ENCODE data around the gene PLSCR4. TPM values are rescaled to one million over a fixed set of nuclear protein-coding genes. Genes with fewer than 3 reads are reported as not detected.

The PLSCR4 gene
- polyA plus RNA-seq, 1 donor, result 13.1 TPM

DNA sequence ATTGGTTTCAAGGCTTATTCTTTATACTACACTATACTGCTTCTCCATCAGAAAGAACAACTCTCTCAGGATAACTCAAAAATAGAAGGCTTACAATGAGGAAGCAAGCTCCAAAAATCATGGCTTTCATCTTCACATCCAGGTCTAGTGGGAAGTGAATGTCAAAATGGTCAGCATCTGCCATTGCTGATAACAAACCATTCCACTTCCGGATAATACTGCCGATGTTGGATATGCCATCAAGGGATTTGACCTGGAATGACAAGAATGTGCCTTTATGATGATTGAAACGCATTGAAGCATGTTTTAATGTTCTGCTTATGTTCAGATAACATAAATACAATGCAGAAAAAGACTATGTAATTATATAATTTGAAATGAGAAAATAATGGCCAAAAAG is 55.9 kb downstream of the PLSCR4 start:
- DNase-seq (ENCODE audit: low read depth), result no peak

DNA sequence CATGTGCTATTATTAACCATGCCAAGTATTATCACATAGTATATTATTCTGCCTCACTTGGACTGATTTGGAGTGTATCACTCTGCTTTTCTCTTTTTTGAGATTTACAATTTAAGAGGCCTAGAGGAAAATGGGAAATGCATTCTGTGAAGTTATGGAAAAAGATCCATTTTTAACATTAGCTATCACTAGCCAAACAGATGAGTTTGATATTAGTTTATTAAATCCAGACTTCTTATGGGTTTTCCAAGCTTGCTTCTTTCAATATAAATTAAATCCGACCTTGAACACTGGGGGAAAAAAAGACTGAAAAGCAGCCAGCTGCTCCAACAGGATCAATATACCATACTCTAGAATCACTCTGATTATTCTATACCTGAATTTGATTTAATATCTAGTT is 59.9 kb downstream of the PLSCR4 start:
- no peak for DNase-seq (ENCODE audit: low read depth)

DNA sequence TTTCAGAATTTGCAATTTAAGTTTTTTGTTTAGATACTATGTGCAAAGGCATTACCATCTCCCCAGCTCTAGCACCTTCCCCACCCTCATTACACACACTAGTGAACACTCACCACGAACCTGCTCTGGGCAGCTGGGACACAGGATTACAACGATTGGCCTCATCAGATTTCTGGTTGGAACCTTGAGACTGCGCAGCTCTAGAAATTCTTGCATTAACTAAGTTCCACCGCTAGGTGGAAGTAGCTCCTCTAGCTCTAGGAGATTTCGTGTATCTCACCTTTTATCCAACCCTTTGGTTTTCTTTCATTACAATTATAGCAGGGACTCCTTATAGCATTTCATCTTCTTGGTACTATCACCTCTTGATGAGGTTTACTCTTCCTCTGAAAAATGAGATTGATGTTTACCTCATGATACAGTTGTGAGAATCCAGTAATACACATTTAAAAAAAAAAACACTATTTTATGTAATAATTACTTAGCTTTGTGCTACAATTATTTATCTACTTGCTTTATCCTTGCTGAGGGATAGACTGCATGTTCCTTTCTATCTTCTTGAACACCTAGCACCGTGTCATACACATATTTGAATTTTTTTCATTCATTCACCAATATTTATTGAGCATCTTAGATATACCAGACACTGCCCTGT is 61.3 kb downstream of the PLSCR4 start:
- DNase-seq (ENCODE audit: low read depth), result no peak

DNA sequence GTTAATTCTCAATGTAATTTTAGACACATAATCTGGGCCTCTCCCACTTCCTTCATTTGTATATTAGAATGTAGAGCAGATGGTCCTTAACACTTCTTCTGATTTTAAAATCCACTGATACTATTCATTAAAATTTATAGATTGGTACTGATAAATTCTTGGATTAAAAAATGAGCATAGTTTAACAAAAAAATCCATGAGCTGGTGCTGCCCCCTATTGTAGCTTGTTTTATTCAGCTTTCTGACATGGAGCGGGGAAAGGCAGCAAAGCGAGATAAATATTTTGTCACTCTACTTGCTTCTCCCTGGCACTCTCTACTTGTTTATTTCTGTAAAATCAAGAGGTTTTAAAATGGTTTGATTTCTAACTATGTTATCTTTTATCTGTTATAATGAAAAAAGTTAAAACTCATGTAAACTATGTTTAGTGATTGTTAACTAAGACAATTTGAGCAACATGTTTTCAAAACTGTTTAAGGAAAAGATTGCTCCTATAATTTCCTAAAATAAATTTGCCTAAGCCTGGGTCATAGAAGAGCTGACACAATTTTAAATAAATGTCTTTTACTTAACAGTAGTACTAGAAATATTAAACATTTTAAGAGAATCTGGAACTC is 63.5 kb downstream of the PLSCR4 start:
- no peak for DNase-seq (ENCODE audit: low read depth)

DNA sequence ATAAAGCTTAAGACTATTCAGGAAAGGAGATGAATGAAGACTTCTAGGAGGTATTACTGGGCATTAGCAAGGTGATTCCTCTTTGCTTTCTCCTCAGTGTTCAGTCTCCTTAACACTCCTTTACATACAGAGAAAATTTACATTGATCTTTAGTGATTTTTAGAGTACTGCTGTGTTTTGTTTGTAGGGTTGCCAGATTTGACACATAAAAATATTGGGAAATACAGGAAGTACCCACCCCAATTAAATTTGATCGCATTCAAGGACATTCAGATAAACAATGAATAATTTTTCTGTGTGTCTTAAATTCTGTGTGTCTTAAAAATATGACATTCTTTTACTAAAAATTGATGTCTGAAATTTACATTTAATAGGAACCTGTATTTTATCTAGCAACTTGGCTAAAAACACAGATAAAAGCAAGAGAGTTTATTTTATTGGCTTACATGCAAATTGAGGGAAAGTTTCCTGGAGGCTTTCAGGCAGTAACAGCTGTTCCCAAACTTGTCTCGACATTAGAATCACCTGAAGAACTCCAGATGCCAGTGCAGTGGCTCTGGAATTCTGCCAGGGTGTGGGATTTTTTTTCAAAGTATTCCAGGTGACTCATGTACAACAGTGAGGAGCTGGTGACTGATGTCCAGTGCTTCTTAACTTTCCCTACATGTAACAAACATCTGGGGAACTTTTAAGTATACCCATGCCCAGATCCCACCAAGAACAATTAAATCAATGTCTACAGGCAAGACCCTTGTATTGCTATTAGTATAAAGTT is 66.5 kb downstream of the PLSCR4 start:
- no peak for DNase-seq (ENCODE audit: low read depth)

DNA sequence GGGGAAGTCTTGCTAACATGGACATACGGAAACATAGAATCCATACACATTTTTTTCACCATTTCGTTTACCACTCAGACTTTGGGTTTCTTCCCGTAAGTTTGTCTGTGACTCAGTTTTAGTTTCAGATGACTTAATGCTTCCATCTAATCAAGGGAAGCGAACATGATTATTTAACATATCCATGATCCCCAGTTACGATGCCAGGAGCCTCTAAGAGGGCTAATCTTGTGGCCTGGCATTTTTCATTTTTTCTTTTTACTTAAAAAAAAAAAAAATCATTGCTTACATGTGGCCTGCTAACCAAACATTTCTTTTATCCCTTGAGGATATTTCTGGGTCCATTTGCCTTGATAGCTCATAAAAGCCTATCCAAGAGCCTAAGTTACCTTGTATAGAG is 69.7 kb downstream of the PLSCR4 start:
- DNase-seq (ENCODE audit: low read depth), result no peak

DNA sequence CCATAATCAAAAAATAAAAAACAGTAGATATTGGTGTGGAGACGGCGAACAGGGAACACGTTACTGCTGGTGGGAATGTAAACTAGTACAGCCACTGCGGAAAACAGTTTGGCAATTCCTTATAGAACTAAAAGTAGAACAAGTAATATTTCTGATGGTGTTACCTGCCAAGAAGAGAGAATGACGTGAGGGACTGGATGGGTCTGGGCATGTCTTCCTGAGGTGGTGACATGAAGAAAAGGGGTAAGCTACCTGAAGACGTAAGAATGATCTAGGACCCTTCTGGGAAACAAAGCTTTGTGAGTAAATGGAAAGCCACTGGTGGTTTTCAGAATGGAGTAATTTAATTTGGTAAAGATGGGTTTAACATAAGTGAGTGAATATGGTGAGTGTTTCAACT is 70.5 kb downstream of the PLSCR4 start:
- no peak for DNase-seq (ENCODE audit: low read depth)

DNA sequence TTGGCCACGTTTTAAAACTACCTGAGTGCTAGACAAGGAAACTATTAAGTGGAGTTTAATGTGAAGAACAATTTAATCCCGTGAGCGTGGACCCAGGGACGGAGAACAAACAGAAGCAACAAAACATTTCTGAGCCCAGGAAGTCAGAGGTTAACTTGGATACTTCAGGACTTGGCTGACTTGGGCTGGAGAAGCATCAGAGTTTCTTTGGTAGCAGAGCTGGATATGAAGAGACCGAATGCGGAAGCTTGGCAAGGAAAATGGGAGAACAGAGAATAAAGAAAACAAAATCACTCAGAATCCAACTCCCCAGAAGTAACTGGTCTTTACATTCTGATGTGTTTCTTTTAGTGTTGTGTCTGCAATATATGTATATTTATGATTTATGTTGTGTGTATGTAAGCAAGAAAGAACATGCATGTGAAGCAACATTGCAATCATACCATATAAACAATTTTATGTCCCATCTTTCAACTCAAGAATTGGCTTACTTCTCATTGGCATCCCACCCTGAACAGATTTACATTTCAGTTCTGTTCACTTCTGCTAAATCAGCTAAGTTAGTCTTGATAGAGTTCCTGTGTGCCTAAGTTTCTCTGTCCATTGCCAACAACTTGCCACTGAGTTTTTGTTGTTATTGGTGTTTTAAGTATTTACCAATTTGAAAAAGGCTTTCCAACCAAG is 72.8 kb downstream of the PLSCR4 start:
- DNase-seq (ENCODE audit: low read depth), result no peak

DNA sequence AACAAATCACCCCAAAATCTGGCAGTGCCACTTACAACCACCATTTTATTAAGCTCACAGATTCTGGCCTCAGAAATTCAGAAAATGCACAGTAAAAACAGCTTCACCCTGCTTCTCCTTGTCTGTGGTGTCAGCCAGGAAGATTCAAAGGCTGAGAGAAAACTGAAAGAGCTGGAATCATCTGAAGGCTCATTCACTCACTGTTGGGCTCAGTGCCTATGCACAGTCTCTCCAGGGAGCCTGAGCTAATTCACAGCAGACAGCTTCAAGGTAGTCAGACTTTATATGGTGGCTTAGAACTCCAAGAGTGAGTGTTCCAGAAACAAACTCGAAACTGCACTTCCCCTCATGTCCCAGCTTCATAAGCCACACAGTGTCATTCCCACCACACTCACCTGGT is 73.4 kb downstream of the PLSCR4 start:
- DNase-seq (ENCODE audit: low read depth), result no peak

DNA sequence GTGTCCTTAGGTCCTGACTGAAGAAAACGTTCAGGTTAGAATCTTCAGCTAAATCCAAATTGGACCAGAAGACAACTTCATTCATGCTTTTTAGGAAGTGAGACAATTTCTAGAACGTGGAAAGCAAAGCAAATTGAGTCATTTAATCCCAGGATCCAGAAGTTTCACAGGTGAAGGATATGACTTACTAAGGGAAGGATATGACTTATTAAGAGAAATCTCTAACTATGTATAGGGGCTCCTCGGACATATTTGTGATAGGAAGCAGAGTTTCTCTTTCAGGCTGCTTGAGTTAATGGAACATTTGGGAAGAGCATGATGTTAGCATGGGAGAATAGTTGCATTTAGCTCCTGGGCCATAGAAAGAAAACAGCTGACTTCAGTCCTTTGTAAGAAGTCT is 73.8 kb downstream of the PLSCR4 start:
- DNase-seq (ENCODE audit: low read depth), result no peak

DNA sequence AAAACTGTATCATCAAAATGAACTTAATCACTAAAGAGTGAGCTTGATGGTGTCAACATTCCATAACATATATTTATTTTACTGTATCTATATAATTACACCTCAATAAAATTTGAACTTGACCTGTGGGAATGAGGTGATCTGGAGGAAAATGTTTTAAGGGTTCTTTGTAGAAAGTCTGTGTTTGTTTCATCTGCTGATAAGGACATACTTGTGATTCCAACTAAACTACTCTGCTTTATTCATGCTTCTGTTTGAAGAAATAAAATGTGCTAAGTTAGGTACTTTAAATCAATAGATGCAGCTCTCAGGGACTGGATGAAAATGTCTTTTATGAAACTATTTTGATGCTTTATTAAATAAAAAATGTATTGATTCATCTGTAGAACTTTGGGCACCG is 78.3 kb downstream of the PLSCR4 start:
- DNase-seq (ENCODE audit: low read depth), result no peak

DNA sequence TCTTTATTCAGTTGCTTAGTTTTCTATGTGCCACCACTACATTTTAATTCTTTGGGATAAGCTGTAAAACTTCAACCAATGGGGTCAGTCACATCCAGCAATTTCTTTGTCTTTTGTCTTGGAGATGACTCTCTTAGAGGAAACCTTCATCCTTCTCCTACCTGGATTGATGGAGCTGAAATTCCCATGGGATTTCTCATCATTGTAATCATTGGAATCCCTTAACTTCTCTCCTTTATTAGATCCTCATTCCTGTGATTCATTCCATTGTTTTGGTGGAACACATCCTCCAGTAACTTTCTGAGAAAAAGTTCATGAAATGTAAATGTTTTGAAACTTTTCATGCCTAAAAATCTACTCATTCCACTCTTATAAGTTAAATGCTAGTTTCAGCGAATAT is 80.3 kb downstream of the PLSCR4 start:
- DNase-seq (ENCODE audit: low read depth), result no peak

DNA sequence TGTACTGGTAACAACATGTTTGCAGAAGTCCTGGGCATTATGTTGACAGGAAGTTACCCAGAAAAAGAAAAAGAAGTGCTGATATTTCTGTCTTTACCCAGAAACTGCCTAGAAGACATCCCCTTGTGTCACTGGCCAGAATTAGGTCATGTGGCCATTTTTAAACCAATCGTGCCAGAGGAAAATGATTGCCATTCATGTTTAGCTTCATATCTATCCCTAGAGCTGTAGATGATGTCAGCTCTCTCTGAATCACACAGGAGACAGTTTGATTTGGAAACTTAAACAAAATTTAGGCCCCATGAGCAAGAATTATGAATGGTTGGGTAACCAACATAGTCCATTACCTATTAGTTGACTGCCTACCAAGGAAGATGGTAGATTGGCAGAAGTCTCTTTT is 81.0 kb downstream of the PLSCR4 start:
- DNase-seq (ENCODE audit: low read depth), result no peak

DNA sequence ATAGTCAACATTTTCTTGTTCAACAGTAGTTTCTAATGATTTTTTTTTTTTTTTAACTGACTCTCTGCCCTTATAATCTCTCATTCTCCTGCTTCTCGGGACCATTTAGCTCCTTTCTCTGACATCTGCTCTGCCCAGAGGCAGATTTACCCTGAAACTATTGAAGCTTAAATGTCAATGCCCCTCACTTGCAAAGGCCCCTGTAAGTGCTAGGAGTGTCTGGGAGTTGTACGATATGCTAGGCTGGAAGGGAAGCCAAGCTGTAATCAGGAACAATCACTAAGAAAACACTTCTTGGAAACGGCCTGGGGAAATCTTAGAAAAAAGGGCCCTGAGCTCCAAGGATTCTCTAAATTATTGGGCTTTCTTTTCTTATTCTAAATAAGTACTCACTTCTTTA is 84.1 kb downstream of the PLSCR4 start:
- no peak for DNase-seq (ENCODE audit: low read depth)

DNA sequence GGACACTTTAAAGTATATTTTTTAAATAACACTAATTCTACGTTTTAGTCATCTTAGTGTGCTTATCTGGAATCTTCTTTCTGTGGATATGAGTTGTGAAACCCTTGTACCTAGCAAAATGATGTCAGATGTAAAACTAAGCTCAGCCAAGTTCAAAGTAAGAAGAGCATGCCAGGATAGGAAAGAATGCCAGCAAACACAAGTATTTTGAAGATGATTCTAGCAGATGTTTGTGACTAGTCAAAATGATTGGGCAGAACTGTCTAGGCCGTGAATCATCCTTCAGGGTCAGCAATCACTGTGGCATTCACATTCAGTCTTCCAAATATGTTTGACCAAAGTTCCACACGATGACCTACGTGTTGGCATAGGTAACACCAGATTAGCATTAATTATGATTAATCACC is 84.5 kb downstream of the PLSCR4 start:
- no peak for DNase-seq (ENCODE audit: low read depth)

DNA sequence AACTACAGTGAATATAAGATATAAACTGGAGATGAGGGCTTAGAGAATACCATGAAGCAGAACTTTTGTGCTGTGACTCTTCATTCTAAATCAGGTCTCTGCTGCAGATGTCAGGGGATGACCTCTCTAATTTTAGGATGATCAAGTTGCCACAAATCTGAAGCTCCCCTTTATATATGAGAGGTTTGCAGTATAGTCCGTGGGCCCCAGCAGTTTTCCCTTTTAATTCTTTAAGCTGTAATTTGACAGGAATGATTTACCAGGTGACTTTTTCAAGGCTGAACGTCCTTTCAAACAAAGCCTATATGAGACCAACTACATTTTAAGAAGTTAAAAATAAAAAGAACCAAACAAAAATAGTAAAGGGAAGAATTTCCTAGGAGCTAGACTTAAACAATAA is 85.0 kb downstream of the PLSCR4 start:
- no peak for DNase-seq (ENCODE audit: low read depth)

DNA sequence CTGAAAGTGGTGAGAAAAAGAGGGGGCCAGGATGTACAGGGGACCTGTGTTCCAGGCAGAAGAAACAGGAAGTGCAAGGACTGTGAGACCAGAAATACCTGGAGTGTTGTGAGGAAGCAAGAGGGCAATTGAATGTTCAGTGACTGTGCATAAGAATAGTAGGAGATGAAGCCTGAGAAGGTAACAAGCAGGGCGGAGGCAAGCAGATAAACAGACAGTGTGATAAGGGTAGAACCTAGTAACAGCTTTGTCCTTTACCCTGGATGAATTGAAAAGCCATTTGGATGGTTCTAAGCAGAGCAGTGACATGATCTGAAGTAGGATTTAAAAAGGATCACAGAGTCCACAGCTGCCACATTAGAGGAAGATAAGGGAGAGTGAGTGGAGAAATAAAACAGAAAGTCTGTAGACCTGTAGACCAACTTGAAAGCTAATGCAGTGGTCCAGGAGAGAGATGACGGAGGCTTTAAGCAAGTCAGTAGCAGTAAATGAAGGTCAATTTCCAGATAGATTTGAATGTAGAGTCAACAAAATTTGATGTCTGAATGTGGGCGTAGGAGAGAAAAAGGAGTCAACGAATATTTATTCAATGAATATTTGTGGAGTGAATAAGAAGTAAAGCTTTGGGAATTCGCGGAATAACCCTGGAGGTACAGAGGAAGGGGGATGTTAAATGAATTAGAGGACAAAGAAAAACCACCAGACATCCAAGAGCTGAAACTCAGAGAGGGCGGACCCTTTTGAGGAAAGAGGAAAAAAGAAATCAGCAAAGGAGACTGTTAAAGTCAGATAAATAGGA is 85.7 kb downstream of the PLSCR4 start:
- no peak for DNase-seq (ENCODE audit: low read depth)

DNA sequence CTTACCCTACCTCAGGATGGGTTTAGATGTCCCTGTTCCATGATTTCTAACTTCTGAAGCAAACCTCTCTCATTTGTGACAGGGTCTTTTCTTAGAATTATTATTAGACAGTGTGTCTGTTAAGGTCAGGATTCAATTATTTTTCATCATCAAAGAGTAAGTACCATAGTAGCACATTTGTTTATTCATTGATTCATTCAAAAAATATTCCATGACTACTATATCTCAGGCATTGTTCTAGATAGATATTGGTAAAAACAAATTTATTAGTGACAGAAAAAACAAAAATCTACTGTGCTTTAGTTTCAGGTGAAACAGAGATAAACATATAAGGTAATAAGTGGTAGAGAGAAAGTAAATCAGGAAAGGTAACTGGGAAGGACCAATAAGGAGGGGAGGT is 86.4 kb downstream of the PLSCR4 start:
- DNase-seq (ENCODE audit: low read depth), result no peak

DNA sequence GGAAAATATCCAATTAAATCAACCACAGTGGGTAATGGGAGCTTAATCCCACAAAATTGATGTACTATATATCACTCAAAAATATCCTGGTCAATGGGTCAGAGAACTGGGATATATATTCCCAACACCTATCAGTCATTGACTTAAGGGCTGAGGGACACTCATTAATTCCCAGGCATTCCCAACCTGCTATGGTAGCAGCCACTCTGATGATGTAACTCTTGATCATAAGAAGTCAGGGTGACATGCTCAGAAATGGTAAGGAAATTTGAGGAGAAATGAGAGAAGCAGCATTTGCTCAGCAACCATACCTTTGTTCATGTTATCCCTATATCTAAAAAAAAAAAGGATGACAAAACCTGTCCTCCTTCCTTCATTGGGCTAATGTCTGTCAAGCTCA is 86.8 kb downstream of the PLSCR4 start:
- no peak for DNase-seq (ENCODE audit: low read depth)

DNA sequence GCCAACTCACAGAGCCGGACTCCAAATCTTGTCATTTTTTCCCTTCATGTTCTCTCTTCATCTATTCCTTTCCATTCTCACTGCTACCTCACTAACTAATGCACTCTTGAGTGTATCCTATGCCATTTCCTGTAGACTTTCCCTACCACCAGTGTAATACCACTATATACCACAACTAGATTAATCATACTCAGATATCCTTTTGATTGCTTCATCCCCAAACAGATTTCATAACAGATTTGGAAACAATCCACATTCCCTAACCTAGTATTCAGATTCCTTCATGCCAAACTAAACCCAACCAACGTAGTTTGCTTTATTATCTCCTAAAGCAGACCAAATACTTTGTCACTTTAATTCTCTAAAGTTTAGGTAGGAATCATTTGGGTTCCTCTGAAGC is 87.3 kb downstream of the PLSCR4 start:
- DNase-seq (ENCODE audit: low read depth), result no peak

DNA sequence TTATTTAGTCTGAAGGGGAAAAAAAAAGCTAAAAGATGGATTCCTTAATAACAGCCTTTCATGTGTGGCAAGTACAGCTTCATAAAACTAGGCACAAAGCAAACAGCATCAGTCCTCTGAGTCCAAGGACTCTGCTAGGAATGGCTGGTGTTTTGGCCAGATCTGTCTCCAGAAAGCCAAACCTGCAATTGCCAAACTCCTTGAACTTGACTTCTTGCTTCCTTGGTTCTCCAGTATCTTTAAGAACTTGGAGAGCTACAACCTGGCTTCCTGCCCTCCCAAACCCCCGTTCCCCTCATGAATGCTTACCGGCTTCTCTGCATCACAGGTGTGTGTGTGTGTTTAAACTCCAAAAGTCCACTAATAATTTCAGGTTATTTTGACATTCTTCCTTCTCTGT is 88.3 kb downstream of the PLSCR4 start:
- DNase-seq (ENCODE audit: low read depth), result no peak

DNA sequence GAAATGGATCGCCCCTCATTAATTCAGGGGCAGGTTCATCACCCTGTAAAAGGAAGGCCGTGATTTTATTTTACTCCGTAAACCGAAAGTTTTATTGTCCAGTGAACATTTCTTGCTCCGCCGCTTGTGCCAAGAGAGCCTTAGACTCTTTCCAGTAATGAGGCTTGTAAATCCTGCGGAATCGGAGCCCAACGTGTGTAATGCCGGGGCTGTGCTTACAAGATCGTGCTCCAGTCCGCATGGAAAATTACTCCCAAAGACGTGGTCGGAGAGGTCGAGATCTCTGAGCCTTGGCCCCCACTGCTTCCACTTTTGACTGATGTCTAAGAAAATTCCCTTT is 89.3 kb downstream of the PLSCR4 start:
- DNase-seq (ENCODE audit: low read depth), result no peak

Data from forelimb muscle (tissue), 1 donor.